SH-SY5Y (cell line): ENCODE data around the gene ZP4.

Source experiments
- GATA2 ChIP-seq: IDR thresholded peaks from 2 replicates; pipeline ENCODE4 v1.6.1; 2011; ENCODE audit warnings: mild to moderate bottlenecking, low read depth, low read length
- GATA3 ChIP-seq: IDR thresholded peaks from 2 replicates; pipeline ENCODE4 v1.6.1; 2011; ENCODE audit warnings: low read depth, mild to moderate bottlenecking, low read length, moderate library complexity

- no peak for TF ChIP-seq GATA2
- TF ChIP-seq GATA3 = no peak
Measured at GRCh38 chr1:237888143-237888542, 2.6 kb downstream of the ZP4 start.
